ENCODE results near the gene ARMC3.

- TF ChIP-seq MAFK (IDR thresholded peaks at IDR 0.05; ENCODE audit: low read length): no peak
- TF ChIP-seq TCF3 (CRISPR knock-in tag; IDR thresholded peaks at IDR 0.05): no peak
- no peak for TF ChIP-seq CREB3L1 (IDR thresholded peaks at IDR 0.05; ENCODE audit: borderline replicate concordance, low read depth)
Observed at GRCh38 chr10:23063973-23064812, 136.3 kb downstream of the ARMC3 start.

All from K562 (cell line).